PFSK-1 (cell line): ENCODE data around the gene MMEL1.

Experiments used
- POLR2AphosphoS5 ChIP-seq: IDR thresholded peaks from 2 replicates; pipeline ENCODE4 v1.6.1; 2012; ENCODE audit warnings: low read depth, mild to moderate bottlenecking, control low read depth, low read length, moderate library complexity
- TAF1 ChIP-seq: IDR thresholded peaks from 2 replicates; pipeline ENCODE4 v1.6.1; 2012; ENCODE audit warnings: low read length, control low read depth, borderline replicate concordance; ENCODE audit not compliant: insufficient read depth
- TF ChIP-seq, protein P1 (sequence below), 2 experiments: IDR thresholded peaks; 2 replicates each; pipeline versions ENCODE4 v1.6.1 to v1.8.0; 2011 to 2012; ENCODE audit warnings: low read depth in 2 of 2, low read length in 2 of 2, control low read depth in 1 of 2, inconsistent platforms in 1 of 2, mild to moderate bottlenecking in 1 of 2, moderate library complexity in 1 of 2; ENCODE audit not compliant: insufficient read depth in 1 of 2

DNA sequence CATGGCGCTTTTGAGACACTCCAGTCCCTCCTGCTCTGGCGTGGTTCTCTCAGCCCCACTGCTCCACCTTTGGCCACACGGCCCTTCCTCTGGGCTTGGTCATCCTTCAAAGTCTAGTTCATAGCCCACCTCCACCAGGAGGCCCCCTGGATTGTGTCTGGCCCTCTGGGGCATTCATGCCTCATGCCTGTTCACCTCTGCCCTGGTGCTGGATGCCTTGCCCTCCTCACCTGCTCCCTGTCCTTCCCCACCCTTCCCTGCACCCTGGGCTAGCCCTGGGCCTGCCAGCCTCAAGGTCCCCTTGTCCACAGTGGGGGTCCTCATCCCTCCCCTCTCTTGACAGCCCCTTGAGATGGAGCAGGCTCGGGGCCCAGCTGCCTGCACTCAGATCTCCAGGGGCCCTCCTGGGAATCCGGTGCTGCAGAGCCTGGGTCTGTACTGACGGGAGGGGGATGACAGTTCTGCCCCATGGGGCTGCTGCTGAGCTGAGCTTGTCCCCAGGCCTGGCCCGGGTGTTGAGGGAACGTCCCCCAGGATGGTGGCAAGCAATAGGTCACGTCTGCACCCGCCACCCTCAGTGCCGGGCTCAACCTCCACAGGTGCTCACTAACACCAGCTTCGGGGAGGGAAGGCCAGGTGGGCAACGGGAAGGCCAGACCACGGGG lies 27.8 kb downstream of the MMEL1 start:
- TF ChIP-seq TAF1 (no peak), POLR2AphosphoS5 (no peak)
- TF ChIP-seq, protein P1, sequence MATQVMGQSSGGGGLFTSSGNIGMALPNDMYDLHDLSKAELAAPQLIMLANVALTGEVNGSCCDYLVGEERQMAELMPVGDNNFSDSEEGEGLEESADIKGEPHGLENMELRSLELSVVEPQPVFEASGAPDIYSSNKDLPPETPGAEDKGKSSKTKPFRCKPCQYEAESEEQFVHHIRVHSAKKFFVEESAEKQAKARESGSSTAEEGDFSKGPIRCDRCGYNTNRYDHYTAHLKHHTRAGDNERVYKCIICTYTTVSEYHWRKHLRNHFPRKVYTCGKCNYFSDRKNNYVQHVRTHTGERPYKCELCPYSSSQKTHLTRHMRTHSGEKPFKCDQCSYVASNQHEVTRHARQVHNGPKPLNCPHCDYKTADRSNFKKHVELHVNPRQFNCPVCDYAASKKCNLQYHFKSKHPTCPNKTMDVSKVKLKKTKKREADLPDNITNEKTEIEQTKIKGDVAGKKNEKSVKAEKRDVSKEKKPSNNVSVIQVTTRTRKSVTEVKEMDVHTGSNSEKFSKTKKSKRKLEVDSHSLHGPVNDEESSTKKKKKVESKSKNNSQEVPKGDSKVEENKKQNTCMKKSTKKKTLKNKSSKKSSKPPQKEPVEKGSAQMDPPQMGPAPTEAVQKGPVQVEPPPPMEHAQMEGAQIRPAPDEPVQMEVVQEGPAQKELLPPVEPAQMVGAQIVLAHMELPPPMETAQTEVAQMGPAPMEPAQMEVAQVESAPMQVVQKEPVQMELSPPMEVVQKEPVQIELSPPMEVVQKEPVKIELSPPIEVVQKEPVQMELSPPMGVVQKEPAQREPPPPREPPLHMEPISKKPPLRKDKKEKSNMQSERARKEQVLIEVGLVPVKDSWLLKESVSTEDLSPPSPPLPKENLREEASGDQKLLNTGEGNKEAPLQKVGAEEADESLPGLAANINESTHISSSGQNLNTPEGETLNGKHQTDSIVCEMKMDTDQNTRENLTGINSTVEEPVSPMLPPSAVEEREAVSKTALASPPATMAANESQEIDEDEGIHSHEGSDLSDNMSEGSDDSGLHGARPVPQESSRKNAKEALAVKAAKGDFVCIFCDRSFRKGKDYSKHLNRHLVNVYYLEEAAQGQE (IDR thresholded peaks at IDR 0.05; ENCODE audit: insufficient read depth in 1 of 2, low read depth in 2 of 2, low read length in 2 of 2) = no peak
